Right lobe of liver (tissue), 6 donors: ENCODE results near the gene DLX3. TPM values are rescaled to one million over a fixed set of nuclear protein-coding genes. Genes with fewer than 3 reads are reported as not detected.

ENCODE experiments used
- ATAC-seq, 4 donors: fragments of 200-7000 bp; cut with Tn5 transposase; one replicate each; pipeline ENCODE4 v1.9.1; 2020; ENCODE audit warnings: mild to moderate bottlenecking in 4 of 4, moderate library complexity in 4 of 4
- DNase-seq, 3 donors: peaks; one replicate each; pipeline ENCODE4 v3.0.0-alpha.2; 2020
- H3K27ac ChIP-seq, 3 donors: fragments of 200-600 bp; one replicate each; pipeline ENCODE4 v1.8.0; 2022
- H3K27me3 ChIP-seq, 2 donors: fragments of 200-600 bp; one replicate each; pipeline ENCODE4 v1.8.0; 2022
- H3K36me3 ChIP-seq, 4 donors: fragments of 200-600 bp; sonication (generic) in 1 of 4; one replicate each; pipeline versions ENCODE4 v1.5.1 to v1.8.0; 2017 to 2022; ENCODE audit warnings: control low read depth in 1 of 4
- H3K4me1 ChIP-seq, 4 donors: fragments of 200-600 bp; sonication (generic) in 1 of 4; one replicate each; pipeline versions ENCODE4 v1.5.1 to v1.8.0; 2017 to 2022; ENCODE audit warnings: control low read depth in 1 of 4
- H3K4me3 ChIP-seq, 3 donors: fragments of 200-600 bp; one replicate each; pipeline ENCODE4 v1.8.0; 2022
- H3K9me3 ChIP-seq, 4 donors: fragments of 200-600 bp; sonication (generic) in 1 of 4; one replicate each; pipeline versions ENCODE4 v1.5.1 to v1.8.0; 2017 to 2022; ENCODE audit warnings: control low read depth in 1 of 4
- POLR2A ChIP-seq: fragments of 450-650 bp; IDR thresholded peaks from one replicate; pipeline ENCODE4 v1.6.1; 2017; ENCODE audit warnings: antibody characterized with exemption, mild to moderate bottlenecking
- WGBS: methylation state at CpG from one replicate; pipeline ENCODE4 v1.1.6; 2018; ENCODE audit warnings: low coverage, low lambda C conversion rate; ENCODE audit not compliant: insufficient coverage; ENCODE audit errors: missing lambda C conversion rate; 5-methylcytosine and 5-hydroxymethylcytosine counted together
- intact Hi-C, 2 donors: fragments of 100-400 bp; cut with DNase I; formaldehyde crosslinking; loops; one replicate each; pipeline versions ENCODE4 v1.11.2 to v1.14.1; 2022
- total RNA-seq, 6 experiments: library from RNA; depleted of rRNA in 2 of 6; stranded (reverse); fragments of >200 nt in 2 of 6; fragmentation: NEBNext Ultra II Directional in 3 of 6; extraction: Animal tissue kit (Norgen Biotek cat#: 25700) in 3 of 6; gene quantifications; one replicate each; pipeline versions ENCODE4 v1.1.0 to v1.2.4, GENCODE V29; 2016 to 2023
- TF ChIP-seq, protein P1 (sequence below), 4 donors: fragments of 200-600 bp in 3 of 4; fragments of 450-650 bp in 1 of 4; IDR thresholded peaks; one replicate each; pipeline versions ENCODE4 v1.5.1 to v1.8.0; 2016 to 2022; ENCODE audit warnings: antibody characterized with exemption in 4 of 4, mild to moderate bottlenecking in 2 of 4
- donor health status: DM: no; HTN: yes; CAD: no.
- donor health status: DM: no; HTN: no; CAD: no.
- donor health status: DM: no; HTN: no; CAD: no.
- donor health status: DM: no; HTN: yes; CAD: no.
- donor health status: DM: no; HTN: yes; CAD: no.

DLX3 gene
- total RNA-seq, 6 experiments from 2014 or later, result not detected

DNA sequence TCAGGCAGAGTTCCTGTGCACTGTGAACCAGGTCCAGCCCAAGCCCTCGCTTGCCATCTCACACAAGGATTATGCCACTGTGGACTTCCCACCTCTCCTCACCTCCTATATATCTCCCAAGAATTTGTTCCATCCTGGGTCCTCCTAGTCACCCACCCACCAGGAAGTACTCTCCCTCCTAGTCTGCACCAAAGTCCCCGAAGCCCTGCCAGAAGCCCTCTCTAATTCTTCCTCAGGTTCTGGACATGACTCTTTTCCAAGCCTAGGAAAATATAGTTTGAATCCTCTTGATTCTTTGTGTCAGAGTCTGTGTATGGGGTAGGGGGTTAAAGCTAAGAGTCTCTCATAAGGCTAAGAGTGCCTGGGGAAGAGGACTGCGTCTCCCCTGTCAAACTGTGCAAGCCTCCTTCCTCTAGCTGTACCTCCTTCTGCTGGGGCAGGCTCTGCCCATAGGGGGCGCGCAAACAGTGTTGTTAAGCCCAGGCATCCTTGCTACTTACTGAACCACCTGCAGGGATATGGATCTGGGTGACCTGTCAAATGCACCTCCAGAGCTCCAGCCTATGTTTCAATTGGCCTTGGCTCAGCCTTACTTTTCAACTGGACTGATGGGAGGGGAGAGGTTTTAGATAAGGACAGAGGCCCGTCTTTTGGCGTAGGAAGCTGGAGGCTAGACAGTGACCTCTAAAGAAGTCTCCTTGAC, 42.7 kb downstream of the DLX3 start:
- peak; percentile 82 to 95 (median 92) for ATAC-seq
- DNase-seq, result peak; percentile 73 to 81 (median 81)
- Histone ChIP-seq H3K4me1 (no peaks in the 10 kb centered on the region), H3K36me3 (no peaks in the 10 kb centered on the region), H3K27ac (no peak overlapping the region), H3K27me3 (no peaks in the 10 kb centered on the region), H3K9me3 (no peaks in the 10 kb centered on the region), H3K4me3 (no peak overlapping the region)
- TF ChIP-seq POLR2A, result no peak
- TF ChIP-seq, protein P1, sequence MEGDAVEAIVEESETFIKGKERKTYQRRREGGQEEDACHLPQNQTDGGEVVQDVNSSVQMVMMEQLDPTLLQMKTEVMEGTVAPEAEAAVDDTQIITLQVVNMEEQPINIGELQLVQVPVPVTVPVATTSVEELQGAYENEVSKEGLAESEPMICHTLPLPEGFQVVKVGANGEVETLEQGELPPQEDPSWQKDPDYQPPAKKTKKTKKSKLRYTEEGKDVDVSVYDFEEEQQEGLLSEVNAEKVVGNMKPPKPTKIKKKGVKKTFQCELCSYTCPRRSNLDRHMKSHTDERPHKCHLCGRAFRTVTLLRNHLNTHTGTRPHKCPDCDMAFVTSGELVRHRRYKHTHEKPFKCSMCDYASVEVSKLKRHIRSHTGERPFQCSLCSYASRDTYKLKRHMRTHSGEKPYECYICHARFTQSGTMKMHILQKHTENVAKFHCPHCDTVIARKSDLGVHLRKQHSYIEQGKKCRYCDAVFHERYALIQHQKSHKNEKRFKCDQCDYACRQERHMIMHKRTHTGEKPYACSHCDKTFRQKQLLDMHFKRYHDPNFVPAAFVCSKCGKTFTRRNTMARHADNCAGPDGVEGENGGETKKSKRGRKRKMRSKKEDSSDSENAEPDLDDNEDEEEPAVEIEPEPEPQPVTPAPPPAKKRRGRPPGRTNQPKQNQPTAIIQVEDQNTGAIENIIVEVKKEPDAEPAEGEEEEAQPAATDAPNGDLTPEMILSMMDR (IDR thresholded peaks at IDR 0.05), result peak; percentile 61 to 89 (median 76)
- intact Hi-C loops, result no loop called here
- WGBS, result 40% methylated on average over 3 of the region's 7 CpGs

DNA sequence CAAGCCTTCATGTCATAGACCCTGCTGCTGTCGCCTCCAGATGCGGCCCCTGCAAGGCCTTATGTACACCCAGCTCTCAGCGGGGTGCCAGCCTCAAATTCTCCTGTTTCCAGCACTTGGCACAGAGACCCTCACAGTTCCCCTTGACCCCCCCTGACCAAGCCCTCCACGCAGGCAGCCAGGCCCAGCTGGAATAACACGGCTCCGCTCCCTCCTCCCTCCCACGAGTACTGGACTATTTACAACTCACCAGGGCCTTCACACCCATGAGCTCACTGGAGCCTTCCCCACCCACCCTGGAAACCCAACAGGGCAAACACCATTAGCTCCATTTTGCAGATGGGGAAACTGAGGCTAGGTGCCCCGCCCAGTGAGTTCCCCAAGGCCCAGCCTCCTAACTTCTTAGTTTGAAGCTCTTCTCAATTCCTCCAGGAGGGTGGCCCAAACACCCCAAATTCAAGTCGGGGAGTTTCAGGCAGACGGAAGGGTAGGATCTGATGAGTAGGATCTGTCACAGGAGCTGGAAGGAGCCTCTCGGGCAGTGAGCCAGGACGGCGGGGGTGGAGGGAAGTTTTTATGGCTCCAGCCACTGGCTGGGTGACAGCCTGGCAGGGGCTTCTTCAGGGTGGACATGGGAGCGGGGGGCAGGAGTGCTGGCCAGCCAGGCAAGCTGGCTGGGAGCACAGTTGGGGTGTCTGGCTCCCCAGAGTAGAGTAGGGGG, 43.5 kb downstream of the DLX3 start:
- DNase-seq, result no peak
- WGBS, result 30% methylated on average over 6 of the region's 14 CpGs
- intact Hi-C loops, result no loop called here

GRCh38 chr17:49949634-49950033, 45.4 kb downstream of the DLX3 start:
- DNase-seq (no peak), ATAC-seq (no peak)
- WGBS, result 65% methylated on average over 2 of the region's 2 CpGs
- Histone ChIP-seq H3K9me3 (no peaks in the 10 kb centered on the region), H3K27ac (no peak overlapping the region), H3K4me3 (no peak overlapping the region), H3K36me3 (no peaks in the 10 kb centered on the region), H3K27me3 (no peaks in the 10 kb centered on the region), H3K4me1 (no peaks in the 10 kb centered on the region)
- intact Hi-C loops, result no loop called here
- TF ChIP-seq, protein P1 (IDR thresholded peaks at IDR 0.05), result no peak
- no peak for TF ChIP-seq POLR2A

More for the DNA sequence above, 43.5 kb downstream of the DLX3 start:
- TF ChIP-seq POLR2A, result no peak
- H3K27ac ChIP-seq, result no peak overlapping the region
- H3K27me3 ChIP-seq, result no peaks in the 10 kb centered on the region
- H3K4me3 ChIP-seq, result no peak overlapping the region
- H3K4me1 ChIP-seq, result no peaks in the 10 kb centered on the region
- H3K36me3 ChIP-seq, result no peaks in the 10 kb centered on the region
- no peak for ATAC-seq
- H3K9me3 ChIP-seq, result no peaks in the 10 kb centered on the region

- Histone ChIP-seq H3K36me3 (no peaks in the 10 kb centered on the region), H3K4me3 (no peak overlapping the region), H3K27me3 (no peaks in the 10 kb centered on the region), H3K27ac (no peak overlapping the region), H3K4me1 (no peaks in the 10 kb centered on the region), H3K9me3 (no peaks in the 10 kb centered on the region)
- no CpG with 5 or more reads among the region's 11 CpGs for WGBS
- DNase-seq (no peak), ATAC-seq (no peak)
- TF ChIP-seq, protein P1 (IDR thresholded peaks at IDR 0.05), result no peak
- TF ChIP-seq POLR2A, result no peak
- intact Hi-C loops, result no loop called here
These were observed 48.0 kb downstream of the DLX3 start for GRCh38 chr17:49946964-49947584.

GRCh38 chr17:49946208-49946607, 48.8 kb downstream of the DLX3 start:
- TF ChIP-seq POLR2A, result no peak
- TF ChIP-seq, protein P1 (IDR thresholded peaks at IDR 0.05), result no peak
- ATAC-seq, result no peak
- intact Hi-C loops, result no loop called here

More at GRCh38 chr17:49946208-49946607, 48.8 kb downstream of the DLX3 start:
- DNase-seq, result no peak
- no peaks in the 10 kb centered on the region for H3K27me3 ChIP-seq
- WGBS, result no CpG with 5 or more reads among the region's 8 CpGs
- H3K9me3 ChIP-seq, result no peaks in the 10 kb centered on the region
- no peaks in the 10 kb centered on the region for H3K4me1 ChIP-seq
- H3K4me3 ChIP-seq, result no peak overlapping the region
- H3K27ac ChIP-seq, result no peak overlapping the region
- no peaks in the 10 kb centered on the region for H3K36me3 ChIP-seq
